Measurements from ENCODE around the gene UFM1.
"Not testable (repeated sequence)": the region's sequence is repeated elsewhere in the genome, so short reads cannot be mapped to it uniquely, and the experiment has no call there.

UFM1 gene

GRCh38 chr13:38349390-38350113 lies at the start of gene UFM1:
Gene UFM1, plus strand, starts transcription at chr13:38349851. Its CDS starts 69 bp downstream, at chr13:38349920.
- DNase-seq (ENCODE audit: low read depth), result peak; percentile 95

GRCh38 chr13:38301236-38301635 lies 48.4 kb upstream of the UFM1 start:
- DNase-seq (ENCODE audit: low read depth), result no peak

GRCh38 chr13:38303816-38304320 lies 45.8 kb upstream of the UFM1 start:
- no peak for DNase-seq (ENCODE audit: low read depth)

- DNase-seq (ENCODE audit: low read depth), result peak; percentile 49
Observed at GRCh38 chr13:38308736-38309135, 40.9 kb upstream of the UFM1 start.

- DNase-seq (ENCODE audit: low read depth), result peak; percentile 6
Observed at GRCh38 chr13:38309397-38309796, 40.3 kb upstream of the UFM1 start.

GRCh38 chr13:38311175-38311574 lies 38.5 kb upstream of the UFM1 start:
- not testable (repeated sequence) for DNase-seq (ENCODE audit: low read depth)

- DNase-seq (ENCODE audit: low read depth), result no peak
Observed at GRCh38 chr13:38316129-38316528, 33.5 kb upstream of the UFM1 start.

GRCh38 chr13:38321654-38322053 lies 28.0 kb upstream of the UFM1 start:
- DNase-seq (ENCODE audit: low read depth), result no peak

- DNase-seq (ENCODE audit: low read depth), result no peak
Observed at GRCh38 chr13:38325426-38325825, 24.2 kb upstream of the UFM1 start.

- DNase-seq (ENCODE audit: low read depth), result no peak
Observed at GRCh38 chr13:38328699-38329098, 21.0 kb upstream of the UFM1 start.

GRCh38 chr13:38334845-38335244 lies 14.8 kb upstream of the UFM1 start:
- DNase-seq (ENCODE audit: low read depth), result no peak

GRCh38 chr13:38338089-38338488 lies 11.6 kb upstream of the UFM1 start:
- DNase-seq (ENCODE audit: low read depth), result no peak

GRCh38 chr13:38340624-38341023 lies 9.0 kb upstream of the UFM1 start:
- no peak for DNase-seq (ENCODE audit: low read depth)

GRCh38 chr13:38341149-38341692 lies 8.4 kb upstream of the UFM1 start:
- no peak for DNase-seq (ENCODE audit: low read depth)

- DNase-seq (ENCODE audit: low read depth), result no peak
Observed at GRCh38 chr13:38346764-38347163, 2.9 kb upstream of the UFM1 start.

- peak; percentile 64 for DNase-seq (ENCODE audit: low read depth)
Observed at GRCh38 chr13:38348861-38349389, 726 bp upstream of the UFM1 start.

GRCh38 chr13:38350114-38350617 lies 515 bp downstream of the UFM1 start:
- DNase-seq (ENCODE audit: low read depth), result peak; percentile 64

GRCh38 chr13:38355595-38356119 lies 6.0 kb downstream of the UFM1 start:
- no peak for DNase-seq (ENCODE audit: low read depth)

- no peak for DNase-seq (ENCODE audit: low read depth)
Observed at GRCh38 chr13:38358684-38359083, 9.0 kb downstream of the UFM1 start.

GRCh38 chr13:38361542-38362262 lies 12.1 kb downstream of the UFM1 start:
- no peak for DNase-seq (ENCODE audit: low read depth)

- DNase-seq (ENCODE audit: low read depth), result no peak
Observed at GRCh38 chr13:38363219-38363618, 13.6 kb downstream of the UFM1 start.

GRCh38 chr13:38363746-38364145 lies 14.1 kb downstream of the UFM1 start:
- DNase-seq (ENCODE audit: low read depth), result not testable (repeated sequence)
